Trophoblast cell (in vitro differentiated cells and primary cell): ENCODE data around the gene ZNF407.

Experiments used
- DNase-seq, 2 donors: peaks; one replicate each; pipeline ENCODE4 v3.0.0-alpha.2; 2016
- H2AFZ ChIP-seq: 2 replicates; pipeline ENCODE4 v1.6.1; 2013; ENCODE audit warnings: low read length, moderate library complexity, mild to moderate bottlenecking; ENCODE audit not compliant: insufficient read depth, poor library complexity
- H2AK5ac ChIP-seq: 2 replicates; pipeline ENCODE4 v1.6.1; 2013; ENCODE audit warnings: mild to moderate bottlenecking, low read length
- H2BK120ac ChIP-seq: 2 replicates; pipeline ENCODE4 v1.6.1; 2013; ENCODE audit warnings: low read length, mild to moderate bottlenecking, moderate library complexity; ENCODE audit not compliant: insufficient read depth, poor library complexity
- H2BK12ac ChIP-seq: 2 replicates; pipeline ENCODE4 v1.6.1; 2013; ENCODE audit warnings: mild to moderate bottlenecking, low read length, moderate library complexity
- H2BK5ac ChIP-seq: 2 replicates; pipeline ENCODE4 v1.6.1; 2013; ENCODE audit warnings: low read length, low read depth, moderate library complexity, mild to moderate bottlenecking; ENCODE audit not compliant: poor library complexity
- H3K14ac ChIP-seq: 2 replicates; pipeline ENCODE4 v1.6.1; 2013; ENCODE audit warnings: mild to moderate bottlenecking, low read length
- H3K18ac ChIP-seq: 2 replicates; pipeline ENCODE4 v1.6.1; 2013; ENCODE audit warnings: mild to moderate bottlenecking, low read length
- H3K23ac ChIP-seq: 2 replicates; pipeline ENCODE4 v1.6.1; 2013; ENCODE audit warnings: low read length
- H3K27ac ChIP-seq: 2 replicates; pipeline ENCODE4 v1.5.1; 2013; ENCODE audit warnings: low read depth, mild to moderate bottlenecking, inconsistent platforms, low read length, moderate library complexity
- H3K27me3 ChIP-seq: 2 replicates; pipeline ENCODE4 v1.6.1; 2013; ENCODE audit warnings: inconsistent platforms, mild to moderate bottlenecking, low read length, moderate library complexity; ENCODE audit not compliant: insufficient read depth
- H3K36me3 ChIP-seq, 2 experiments: 1 replicate in 1 of 2; 2 replicates in 1 of 2; pipeline ENCODE4 v1.6.1; 2013; ENCODE audit warnings: low read length in 2 of 2, mild to moderate bottlenecking in 2 of 2, moderate library complexity in 1 of 2; ENCODE audit not compliant: insufficient read depth in 2 of 2, control insufficient read depth in 1 of 2
- H3K4ac ChIP-seq: 2 replicates; pipeline ENCODE4 v1.6.1; 2013; ENCODE audit warnings: low read depth, mild to moderate bottlenecking, low read length, moderate library complexity
- H3K4me1 ChIP-seq, 2 experiments: 1 replicate in 1 of 2; 2 replicates in 1 of 2; pipeline ENCODE4 v1.6.1; 2013; ENCODE audit warnings: low read length in 2 of 2, mild to moderate bottlenecking in 2 of 2, moderate library complexity in 1 of 2; ENCODE audit not compliant: insufficient read depth in 2 of 2, control insufficient read depth in 1 of 2
- H3K4me2 ChIP-seq: 2 replicates; pipeline ENCODE4 v1.6.1; 2013; ENCODE audit warnings: inconsistent platforms, mild to moderate bottlenecking, low read length, moderate library complexity
- H3K4me3 ChIP-seq: 2 replicates; pipeline ENCODE4 v1.5.1; 2013; ENCODE audit warnings: mild to moderate bottlenecking, low read depth, low read length, inconsistent platforms
- H3K79me1 ChIP-seq: one replicate; pipeline ENCODE4 v1.6.1; 2013; ENCODE audit warnings: low read length
- H3K79me2 ChIP-seq: 2 replicates; pipeline ENCODE4 v1.6.1; 2013; ENCODE audit warnings: low read length, mild to moderate bottlenecking; ENCODE audit not compliant: control insufficient read depth, insufficient read depth, poor library complexity
- H3K9ac ChIP-seq: 2 replicates; pipeline ENCODE4 v1.6.1; 2013; ENCODE audit warnings: mild to moderate bottlenecking, low read length
- H3K9me3 ChIP-seq: 2 replicates; pipeline ENCODE4 v1.6.1; 2013; ENCODE audit warnings: low read depth, mild to moderate bottlenecking, control low read depth, inconsistent platforms, low read length; ENCODE audit not compliant: insufficient read depth
- H4K12ac ChIP-seq: 2 replicates; pipeline ENCODE4 v1.6.1; 2013; ENCODE audit warnings: low read depth, mild to moderate bottlenecking, low read length, moderate library complexity
- H4K8ac ChIP-seq: 2 replicates; pipeline ENCODE4 v1.6.1; 2013; ENCODE audit warnings: low read depth, mild to moderate bottlenecking, low read length, moderate library complexity
- H4K91ac ChIP-seq: one replicate; pipeline ENCODE4 v1.6.1; 2013; ENCODE audit warnings: low read depth, mild to moderate bottlenecking, low read length, moderate library complexity
- WGBS: extraction: QIAGEN DNeasy Blood & Tissue Kit; methylation state at CpG from one replicate; pipeline ENCODE4 v1.1.7; 2013; ENCODE audit warnings: missing lambda C conversion rate; ENCODE audit not compliant: insufficient read length, insufficient coverage; ENCODE audit errors: extremely low coverage; 5-methylcytosine and 5-hydroxymethylcytosine counted together

Gene ZNF407

DNA sequence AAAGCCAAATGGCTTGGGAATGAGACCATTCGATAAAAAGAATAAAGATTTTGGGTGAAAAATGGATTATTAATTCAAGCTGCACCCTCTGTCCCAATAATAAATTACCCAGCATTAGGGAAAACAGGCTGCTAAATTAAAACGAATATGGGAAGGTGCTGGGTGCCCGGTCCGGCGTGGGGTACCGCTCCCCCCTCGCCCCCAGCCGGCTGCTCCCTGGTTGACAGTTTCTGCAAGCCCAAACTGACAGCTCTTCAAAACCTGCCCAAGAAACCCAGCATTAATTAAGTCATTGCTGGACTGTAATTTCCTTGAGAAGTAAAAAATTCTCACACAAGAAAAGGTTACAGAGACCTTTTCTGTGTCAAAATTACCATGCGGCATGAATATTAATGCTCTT is 512.6 kb downstream of the ZNF407 start:
- Histone ChIP-seq H2AK5ac (no peak overlapping the region), H3K79me1 (no peaks in the 10 kb centered on the region), H2BK120ac (no peak overlapping the region), H3K36me3 (no peaks in the 10 kb centered on the region), H2BK12ac (no peak overlapping the region), H3K9me3 (peaks cover 5% of the 10 kb centered on the region), H4K91ac (no peak overlapping the region), H3K27ac (no peak overlapping the region), H3K27me3 (no peaks in the 10 kb centered on the region), H3K14ac (no peak overlapping the region), H3K18ac (no peak overlapping the region), H3K23ac (no peak overlapping the region), H2AFZ (no peak overlapping the region), H3K4ac (no peak overlapping the region), H3K4me1 (peaks cover 0 to 3% of the 10 kb centered on the region in 2 experiments), H3K9ac (no peak overlapping the region), H3K4me3 (no peak overlapping the region), H3K4me2 (no peak overlapping the region), H3K79me2 (no peaks in the 10 kb centered on the region), H2BK5ac (no peak overlapping the region), H4K12ac (no peak overlapping the region), H4K8ac (no peak overlapping the region)
- no peak for DNase-seq
- whole genome bisulfite sequencing, result no CpG with 5 or more reads among the region's 9 CpGs

DNA sequence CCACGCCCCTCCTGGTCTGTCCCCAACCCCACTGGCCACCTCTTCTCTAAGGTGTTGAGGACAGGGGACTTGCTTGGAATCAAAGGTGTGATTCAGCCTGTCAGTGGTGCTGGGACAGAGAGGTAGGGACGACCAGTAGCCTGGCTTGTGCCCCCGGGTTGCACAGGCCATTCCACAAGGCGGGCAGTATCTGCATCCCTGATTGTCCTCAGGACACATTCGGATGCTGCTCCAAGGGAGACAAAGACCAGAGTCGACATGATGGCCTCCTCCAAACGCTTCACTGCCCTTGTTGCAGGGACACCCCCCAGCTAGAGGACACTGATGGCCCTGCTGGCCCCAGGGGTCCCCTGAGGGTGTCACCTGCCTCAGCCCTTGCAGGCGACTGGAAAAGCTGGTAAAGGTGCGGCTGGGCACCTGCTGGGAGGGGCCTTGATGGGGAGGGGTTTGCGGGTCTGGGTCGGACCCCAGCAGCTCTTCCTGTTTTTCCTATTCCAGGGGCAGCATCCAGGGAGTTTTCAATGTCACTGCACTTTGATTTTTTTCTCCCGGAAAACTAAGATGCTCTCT is 513.3 kb downstream of the ZNF407 start:
- H3K36me3 ChIP-seq, result no peaks in the 10 kb centered on the region
- H3K18ac ChIP-seq, result no peak overlapping the region
- H4K91ac ChIP-seq, result no peak overlapping the region
- no peaks in the 10 kb centered on the region for H3K79me2 ChIP-seq
- H3K9ac ChIP-seq, result no peak overlapping the region
- DNase-seq, result no peak
- no peak overlapping the region for H3K27ac ChIP-seq
- no peak overlapping the region for H3K23ac ChIP-seq
- H2BK120ac ChIP-seq, result no peak overlapping the region
- H2BK5ac ChIP-seq, result no peak overlapping the region
- no peaks in the 10 kb centered on the region for H3K79me1 ChIP-seq
- no peak overlapping the region for H2AFZ ChIP-seq
- H3K4ac ChIP-seq, result no peak overlapping the region
- H4K12ac ChIP-seq, result no peak overlapping the region
- no CpG with 5 or more reads among the region's 12 CpGs for WGBS
- H4K8ac ChIP-seq, result no peak overlapping the region
- H3K4me3 ChIP-seq, result no peak overlapping the region
- no peak overlapping the region for H3K4me2 ChIP-seq
- H2BK12ac ChIP-seq, result no peak overlapping the region
- H3K9me3 ChIP-seq, result peaks cover 5% of the 10 kb centered on the region
- no peak overlapping the region for H3K14ac ChIP-seq
- H3K27me3 ChIP-seq, result no peaks in the 10 kb centered on the region
- H2AK5ac ChIP-seq, result no peak overlapping the region
- H3K4me1 ChIP-seq, result peaks cover 0 to 3% of the 10 kb centered on the region in 2 experiments

DNA sequence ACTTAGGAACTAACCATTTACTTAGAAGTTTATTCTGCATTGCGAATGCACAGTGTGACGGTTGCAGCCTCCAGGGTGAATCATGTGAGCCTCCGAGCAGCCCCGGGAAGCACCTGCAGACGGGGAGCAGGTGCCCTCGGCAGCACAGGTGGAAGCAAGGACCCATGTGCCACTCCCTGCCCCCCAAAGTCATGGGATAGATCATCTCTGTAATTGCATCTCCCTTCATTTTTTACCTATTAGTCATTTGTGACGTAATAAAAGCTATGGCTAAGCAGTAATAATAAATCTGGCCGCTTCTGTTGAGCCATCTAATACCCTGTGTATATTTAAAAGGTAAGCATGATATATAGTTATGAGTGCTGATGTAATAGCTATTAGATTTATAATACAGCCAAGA is 514.1 kb downstream of the ZNF407 start:
- Histone ChIP-seq H3K4me3 (no peak overlapping the region), H3K79me2 (no peaks in the 10 kb centered on the region), H4K8ac (no peak overlapping the region), H3K79me1 (no peaks in the 10 kb centered on the region), H4K12ac (no peak overlapping the region), H2AK5ac (no peak overlapping the region), H3K14ac (no peak overlapping the region), H2BK12ac (no peak overlapping the region), H3K23ac (no peak overlapping the region), H3K9me3 (peaks cover 5% of the 10 kb centered on the region), H3K27me3 (no peaks in the 10 kb centered on the region), H3K4me2 (no peak overlapping the region), H3K27ac (no peak overlapping the region), H3K4ac (no peak overlapping the region), H2BK5ac (no peak overlapping the region), H2BK120ac (no peak overlapping the region), H3K18ac (no peak overlapping the region), H3K36me3 (no peaks in the 10 kb centered on the region), H2AFZ (no peak overlapping the region), H4K91ac (no peak overlapping the region), H3K9ac (no peak overlapping the region), H3K4me1 (peaks cover 0 to 3% of the 10 kb centered on the region in 2 experiments)
- DNase-seq, result peak in 1 of 2 donors; percentile 14
- WGBS, result no CpG with 5 or more reads among the region's 8 CpGs

DNA sequence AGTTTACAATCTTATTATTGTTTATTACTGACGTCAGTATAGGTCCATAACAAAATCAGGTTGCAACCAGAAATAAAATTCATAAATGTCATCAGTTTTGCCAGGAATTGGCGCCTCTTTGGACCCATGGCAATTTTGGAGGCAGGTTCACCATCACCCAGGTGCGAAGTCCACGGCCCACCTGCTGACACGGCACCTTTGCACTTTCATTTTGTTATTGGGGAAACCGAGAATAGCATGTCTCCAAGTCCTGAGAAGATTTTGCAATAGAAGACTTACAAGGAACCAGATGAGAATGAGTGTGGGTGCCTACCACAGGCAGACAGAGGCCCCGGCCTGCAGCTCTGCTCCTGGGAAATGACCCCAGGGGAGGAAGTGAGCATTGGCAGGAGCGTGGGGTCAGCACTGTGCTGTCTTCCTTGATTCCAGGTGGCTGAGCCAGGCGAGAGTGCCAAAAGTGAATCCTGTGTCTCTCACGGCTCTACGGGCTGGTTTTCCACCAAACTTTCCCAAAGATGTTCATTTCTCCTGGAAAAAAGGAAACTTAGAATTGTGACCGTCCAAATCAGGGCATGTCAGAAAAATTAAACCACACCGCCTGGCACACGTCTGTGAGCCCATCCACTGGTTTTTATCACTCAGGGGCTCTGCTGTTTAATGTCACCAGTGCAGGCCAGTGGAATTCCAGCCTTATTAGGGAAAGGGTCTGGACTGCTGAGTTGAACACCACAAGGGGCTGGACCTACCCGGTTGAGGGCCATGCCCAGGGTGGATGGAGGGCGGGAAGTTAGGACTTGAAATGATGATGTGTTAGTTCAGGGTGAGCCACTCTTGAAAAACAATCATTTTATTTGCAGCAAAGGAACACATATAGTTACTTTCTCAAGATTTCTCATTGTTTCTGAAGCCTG is 514.8 kb downstream of the ZNF407 start:
- Histone ChIP-seq H3K4me3 (no peak overlapping the region), H3K9ac (no peak overlapping the region), H3K79me1 (no peaks in the 10 kb centered on the region), H2BK12ac (no peak overlapping the region), H2AK5ac (no peak overlapping the region), H3K23ac (no peak overlapping the region), H3K36me3 (no peaks in the 10 kb centered on the region), H2AFZ (no peak overlapping the region), H3K27ac (no peak overlapping the region), H3K18ac (no peak overlapping the region), H2BK120ac (no peak overlapping the region), H3K27me3 (no peaks in the 10 kb centered on the region), H3K4me1 (peaks cover 0 to 3% of the 10 kb centered on the region in 2 experiments), H2BK5ac (no peak overlapping the region), H4K12ac (no peak overlapping the region), H3K79me2 (no peaks in the 10 kb centered on the region), H4K8ac (no peak overlapping the region), H3K9me3 (peaks cover 7% of the 10 kb centered on the region), H3K14ac (no peak overlapping the region), H3K4me2 (no peak overlapping the region), H4K91ac (no peak overlapping the region), H3K4ac (no peak overlapping the region)
- DNase-seq, result no peak
- WGBS, result no CpG with 5 or more reads among the region's 16 CpGs
